Upper lobe of left lung (tissue), 4 donors: ENCODE data around the gene DGKI.

Experiments
- POLR2A ChIP-seq, 4 donors: fragments of 450-650 bp; IDR thresholded peaks; one replicate each; pipeline ENCODE4 v1.5.1; 2016 to 2017; ENCODE audit warnings: antibody characterized with exemption in 4 of 4, mild to moderate bottlenecking in 2 of 4
- POLR2AphosphoS5 ChIP-seq, 2 donors: sonication (generic); formaldehyde crosslinking; IDR thresholded peaks; one replicate each; pipeline ENCODE4 v1.5.1; 2017; ENCODE audit warnings: antibody characterized with exemption in 2 of 2
- TF ChIP-seq, protein P1 (sequence below), 6 experiments: fragments of 450-650 bp in 4 of 6; fragments of 200-600 bp in 2 of 6; sonication (generic) in 2 of 6; IDR thresholded peaks; one replicate each; pipeline ENCODE4 v1.5.1; 2016 to 2019; ENCODE audit warnings: antibody characterized with exemption in 6 of 6

DNA sequence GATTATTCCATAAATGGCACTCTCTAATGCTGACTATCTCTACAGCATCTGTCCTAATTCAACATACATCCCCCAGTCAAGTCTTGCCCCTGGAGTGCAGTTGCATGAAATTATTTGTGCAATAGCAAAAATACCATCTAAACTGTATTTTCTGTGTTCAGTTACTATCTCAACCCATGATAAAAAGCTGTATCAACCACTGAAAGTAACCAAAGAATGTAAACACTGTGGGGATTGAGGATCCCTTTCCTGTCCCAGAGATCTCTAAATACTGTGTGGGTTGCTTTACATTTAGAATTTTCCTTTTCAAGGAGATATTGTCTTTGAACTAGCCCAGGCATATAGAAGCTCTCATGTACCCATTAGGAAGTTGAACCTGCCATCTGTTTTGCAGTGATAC lies 23.9 kb upstream of the DGKI start:
- TF ChIP-seq, protein P1, sequence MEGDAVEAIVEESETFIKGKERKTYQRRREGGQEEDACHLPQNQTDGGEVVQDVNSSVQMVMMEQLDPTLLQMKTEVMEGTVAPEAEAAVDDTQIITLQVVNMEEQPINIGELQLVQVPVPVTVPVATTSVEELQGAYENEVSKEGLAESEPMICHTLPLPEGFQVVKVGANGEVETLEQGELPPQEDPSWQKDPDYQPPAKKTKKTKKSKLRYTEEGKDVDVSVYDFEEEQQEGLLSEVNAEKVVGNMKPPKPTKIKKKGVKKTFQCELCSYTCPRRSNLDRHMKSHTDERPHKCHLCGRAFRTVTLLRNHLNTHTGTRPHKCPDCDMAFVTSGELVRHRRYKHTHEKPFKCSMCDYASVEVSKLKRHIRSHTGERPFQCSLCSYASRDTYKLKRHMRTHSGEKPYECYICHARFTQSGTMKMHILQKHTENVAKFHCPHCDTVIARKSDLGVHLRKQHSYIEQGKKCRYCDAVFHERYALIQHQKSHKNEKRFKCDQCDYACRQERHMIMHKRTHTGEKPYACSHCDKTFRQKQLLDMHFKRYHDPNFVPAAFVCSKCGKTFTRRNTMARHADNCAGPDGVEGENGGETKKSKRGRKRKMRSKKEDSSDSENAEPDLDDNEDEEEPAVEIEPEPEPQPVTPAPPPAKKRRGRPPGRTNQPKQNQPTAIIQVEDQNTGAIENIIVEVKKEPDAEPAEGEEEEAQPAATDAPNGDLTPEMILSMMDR (IDR thresholded peaks at IDR 0.05), result no peak
- TF ChIP-seq POLR2A (IDR thresholded peaks at IDR 0.05) (no peak), POLR2AphosphoS5 (IDR thresholded peaks at IDR 0.05) (no peak)
